ENCODE results near the gene TMEM109. TPM values are rescaled to one million over a fixed set of nuclear protein-coding genes. Genes with fewer than 3 reads are reported as not detected.

Gene TMEM109
- total and polyA plus RNA-seq, 2 experiments from 2014 or later = 17.4 to 17.7 TPM

- TF ChIP-seq CTCF (conservative IDR thresholded peaks at IDR 0.05; ENCODE audit: low read depth in 2 of 2) = no peak
- TF ChIP-seq REST (IDR thresholded peaks at IDR 0.05; ENCODE audit: unreplicated experiment) = no peak
- TF ChIP-seq POLR2AphosphoS5 (IDR thresholded peaks at IDR 0.05; ENCODE audit: low read depth) = no peak
- no peak for TF ChIP-seq JUNB (IDR thresholded peaks at IDR 0.05; ENCODE audit: unreplicated experiment)
These were observed 18.8 kb downstream of the TMEM109 start (continued) for GRCh38 chr11:60932605-60933356.

GRCh38 chr11:60933416-60934123 lies 19.6 kb downstream of the TMEM109 start:
- Histone ChIP-seq H3K4me3 (no peak overlapping the region), H3K27ac (ENCODE audit: low read depth) (no peak overlapping the region), H4K20me1 (replicated peaks; ENCODE audit: insufficient read depth) (peaks cover 4% of the 10 kb centered on the region; the same call in 1 of the 2 replicates), H2AFZ (no peak overlapping the region), H3K4me2 (no peak overlapping the region), H3F3A (replicated peaks; ENCODE audit: low read depth) (no peaks in the 10 kb centered on the region), H3K9me2 (ENCODE audit: insufficient read depth) (no peaks in the 10 kb centered on the region), H3K79me2 (replicated peaks; ENCODE audit: insufficient read depth) (no peaks in the 10 kb centered on the region), H3K36me3 (ENCODE audit: insufficient read depth) (0 out of 2 replicates have a peak, but pooled peaks cover 6% of the 10 kb centered on the region), H3K27me3 (ENCODE audit: insufficient read depth) (no peaks in the 10 kb centered on the region), H3K4me1 (ENCODE audit: insufficient read depth) (no peaks in the 10 kb centered on the region)
- peaks cover 42% of the 10 kb centered on the region for H3K36me3 Mint-ChIP-seq (ENCODE audit: low read depth)
- peaks cover 2% of the 10 kb centered on the region for H3K27me3 Mint-ChIP-seq (ENCODE audit: insufficient read depth, low read depth, poor library complexity)
- no peak for ATAC-seq
- H3K4me3 Mint-ChIP-seq = no peak overlapping the region
- no peak for DNase-seq (ENCODE audit: low spot score)
- H3K4me1 Mint-ChIP-seq = peaks cover 12% of the 10 kb centered on the region; the same call in 2 of the 3 replicates
- H3K27ac Mint-ChIP-seq = no peak overlapping the region
- no peaks in the 10 kb centered on the region for H3K9me3 Mint-ChIP-seq
- TF ChIP-seq STAT1 (IDR thresholded peaks at IDR 0.05; ENCODE audit: unreplicated experiment) (no peak), JUNB (IDR thresholded peaks at IDR 0.05; ENCODE audit: unreplicated experiment) (no peak), ZNF114 (CRISPR knock-in tag; IDR thresholded peaks at IDR 0.05) (no peak), ETS1 (IDR thresholded peaks at IDR 0.05) (no peak), CTCF (conservative IDR thresholded peaks at IDR 0.05; ENCODE audit: low read depth in 2 of 2) (no peak), NANOG (IDR thresholded peaks at IDR 0.05; ENCODE audit: borderline replicate concordance) (no peak), EZH2 (IDR thresholded peaks at IDR 0.05; ENCODE audit: low read depth, unreplicated experiment) (no peak), POLR2AphosphoS5 (IDR thresholded peaks at IDR 0.05; ENCODE audit: low read depth) (no peak), REST (IDR thresholded peaks at IDR 0.05; ENCODE audit: unreplicated experiment) (no peak)

Data from GM23338 (cell line).